ENCODE measurements around the gene TANGO6.
"Not testable (repeated sequence)": the region's sequence is repeated elsewhere in the genome, so short reads cannot be mapped to it uniquely, and the experiment has no call there.

Gene TANGO6

GRCh38 chr16:68973611-68974120 is 130.3 kb downstream of the TANGO6 start:
- DNase-seq, result no peak

GRCh38 chr16:68978303-68978954 is 135.1 kb downstream of the TANGO6 start:
- peak; percentile 26 for DNase-seq

- DNase-seq, result no peak
These were observed 137.5 kb downstream of the TANGO6 start for GRCh38 chr16:68980695-68981315.

GRCh38 chr16:68981971-68982370 is 138.6 kb downstream of the TANGO6 start:
- no peak for DNase-seq

- no peak for DNase-seq
These were observed 141.1 kb downstream of the TANGO6 start for GRCh38 chr16:68984467-68984866.

- DNase-seq, result no peak
These were observed 141.9 kb downstream of the TANGO6 start for GRCh38 chr16:68985268-68985667.

- no peak for DNase-seq
These were observed 142.5 kb downstream of the TANGO6 start for GRCh38 chr16:68985855-68986254.

GRCh38 chr16:68987734-68988457 is 144.6 kb downstream of the TANGO6 start:
- no peak for DNase-seq

- DNase-seq, result not testable (repeated sequence)
These were observed 147.0 kb downstream of the TANGO6 start for GRCh38 chr16:68990172-68990845.

GRCh38 chr16:68991075-68991474 is 147.7 kb downstream of the TANGO6 start:
- DNase-seq, result no peak

GRCh38 chr16:68992521-68992920 is 149.2 kb downstream of the TANGO6 start:
- no peak for DNase-seq

- no peak for DNase-seq
These were observed 150.1 kb downstream of the TANGO6 start for GRCh38 chr16:68993456-68993855.

- DNase-seq, result no peak
These were observed 150.6 kb downstream of the TANGO6 start for GRCh38 chr16:68993885-68994284.

- no peak for DNase-seq
These were observed 151.0 kb downstream of the TANGO6 start for GRCh38 chr16:68994324-68994723.

- peak; percentile 17 for DNase-seq
These were observed 151.7 kb downstream of the TANGO6 start for GRCh38 chr16:68995011-68995504.

- DNase-seq, result no peak
These were observed 154.2 kb downstream of the TANGO6 start for GRCh38 chr16:68997564-68997963.

GRCh38 chr16:68999114-68999513 is 155.8 kb downstream of the TANGO6 start:
- no peak for DNase-seq

GRCh38 chr16:69003500-69003899 is 160.2 kb downstream of the TANGO6 start:
- DNase-seq, result no peak

GRCh38 chr16:69005641-69006355 is 162.5 kb downstream of the TANGO6 start:
- DNase-seq, result no peak

GRCh38 chr16:69012906-69013305 is 169.6 kb downstream of the TANGO6 start:
- DNase-seq, result no peak

- no peak for DNase-seq
These were observed 170.7 kb downstream of the TANGO6 start for GRCh38 chr16:69013991-69014390.

GRCh38 chr16:69014811-69015210 is 171.5 kb downstream of the TANGO6 start:
- DNase-seq, result no peak
